Inflammatory macrophage (primary cell): ENCODE measurements around the gene ALDH1L2.
A peak's percentile ranks its signal among the peaks of the same experiment; 100 is the strongest.

Experiments used
- DNase-seq, 2 donors: peaks; one replicate each; pipeline ENCODE4 v3.0.0-alpha.2; 2020 to 2022

The ALDH1L2 gene

GRCh38 chr12:104975587-104976343 is 108.5 kb downstream of the ALDH1L2 start:
- DNase-seq: no peak

- peak; percentile 90 to 93 for DNase-seq
Measured at GRCh38 chr12:104974626-104975290, 109.5 kb downstream of the ALDH1L2 start.

- DNase-seq: no peak
Measured at GRCh38 chr12:104973250-104973649, 111.0 kb downstream of the ALDH1L2 start.

- no peak for DNase-seq
Measured at GRCh38 chr12:104971306-104971705, 113.0 kb downstream of the ALDH1L2 start.
